ENCODE measurements around the gene GPRIN2. TPM values are rescaled to one million over a fixed set of nuclear protein-coding genes. Genes with fewer than 3 reads are reported as not detected.
A peak's percentile ranks its signal among the peaks of the same experiment; 100 is the strongest.

GPRIN2 gene
- total and polyA plus RNA-seq, 7 donors: 0.16 to 30.0 (median 11.6) TPM; not detected in 1

- Histone ChIP-seq H3K36me3 (no peaks in the 10 kb centered on the region), H3K4me1 (peaks cover 0 to 13% (median 12%) of the 10 kb centered on the region in 4 donors), H3K4me3 (no peak overlapping the region), H3K9me3 (no peaks in the 10 kb centered on the region), H3K27me3 (peaks cover 22 to 54% (median 31%) of the 10 kb centered on the region in 3 donors), H3K27ac (no peak overlapping the region)
- DNase-seq: peak; percentile 62
- 59 to 79% methylated on average over 9 of the region's 9 CpGs for WGBS, 2 donors
- intact Hi-C loops (cut with DNase I): no loop called here
- TF ChIP-seq POLR2AphosphoS5 (IDR thresholded peaks at IDR 0.05): no peak
- no peak for TF ChIP-seq CTCF (IDR thresholded peaks at IDR 0.05)
- no peak for TF ChIP-seq EP300 (IDR thresholded peaks at IDR 0.05)
- no peak for TF ChIP-seq POLR2A (IDR thresholded peaks at IDR 0.05)
These were observed 2.1 kb upstream of the GPRIN2 start for GRCh38 chr10:46558392-46559185.

- 38 to 49% methylated on average over 1 of the region's 1 CpG for WGBS, 2 donors
- TF ChIP-seq POLR2A (IDR thresholded peaks at IDR 0.05) (no peak), EP300 (IDR thresholded peaks at IDR 0.05) (no peak), POLR2AphosphoS5 (IDR thresholded peaks at IDR 0.05) (no peak), CTCF (IDR thresholded peaks at IDR 0.05) (no peak)
- Histone ChIP-seq H3K27ac (no peak overlapping the region), H3K4me1 (peaks cover 0 to 13% (median 12%) of the 10 kb centered on the region in 4 donors), H3K36me3 (no peaks in the 10 kb centered on the region), H3K9me3 (no peaks in the 10 kb centered on the region), H3K27me3 (peaks cover 22 to 54% (median 31%) of the 10 kb centered on the region in 3 donors), H3K4me3 (no peak overlapping the region)
- intact Hi-C loops (cut with DNase I): no loop called here
- DNase-seq: no peak
These were observed 1.6 kb upstream of the GPRIN2 start for GRCh38 chr10:46558122-46558391.

GRCh38 chr10:46557319-46558121, 1.1 kb upstream of the GPRIN2 start:
- 86 to 89% methylated on average over 33 of the region's 33 CpGs for WGBS, 2 donors

GRCh38 chr10:46555713-46556514, 544 bp downstream of the GPRIN2 start:
- Histone ChIP-seq H3K4me1 (peaks cover 0 to 13% (median 12%) of the 10 kb centered on the region in 4 donors), H3K27ac (no peak overlapping the region), H3K4me3 (peak overlapping the region in 3 of 4 donors; percentile 34 to 49 (median 47)), H3K27me3 (peaks cover 22 to 54% (median 31%) of the 10 kb centered on the region in 3 donors), H3K9me3 (no peaks in the 10 kb centered on the region), H3K36me3 (no peaks in the 10 kb centered on the region)
- intact Hi-C loops (cut with DNase I): no loop called here
- peak in 1 of 2 donors; percentile 19 for TF ChIP-seq POLR2A (IDR thresholded peaks at IDR 0.05)
- TF ChIP-seq EP300 (IDR thresholded peaks at IDR 0.05): no peak
- 13 to 25% methylated on average over 47 of the region's 47 CpGs for WGBS, 2 donors
- DNase-seq: peak; percentile 66

More at GRCh38 chr10:46557319-46558121, 1.1 kb upstream of the GPRIN2 start:
- Histone ChIP-seq H3K9me3 (no peaks in the 10 kb centered on the region), H3K4me3 (no peak overlapping the region), H3K4me1 (peaks cover 0 to 13% (median 12%) of the 10 kb centered on the region in 4 donors), H3K27ac (no peak overlapping the region), H3K27me3 (peaks cover 22 to 54% (median 31%) of the 10 kb centered on the region in 3 donors), H3K36me3 (no peaks in the 10 kb centered on the region)
- DNase-seq: peak; percentile 68
- no peak for TF ChIP-seq CTCF (IDR thresholded peaks at IDR 0.05)
- intact Hi-C loops (cut with DNase I): no loop called here
